ENCODE data around the gene ARHGAP6. TPM values are rescaled to one million over a fixed set of nuclear protein-coding genes. Genes with fewer than 3 reads are reported as not detected.

The ARHGAP6 gene
- not detected in 2 replicates for total RNA-seq

- intact Hi-C loops (cut with micrococcal nuclease), result no loop called here
Observed at GRCh38 chrX:11665168-11666111, at the start of gene ARHGAP6. Gene ARHGAP6, minus strand, starts transcription at chrX:11665920. Its CDS starts 1,092 bp downstream, at chrX:11664828.

DNA sequence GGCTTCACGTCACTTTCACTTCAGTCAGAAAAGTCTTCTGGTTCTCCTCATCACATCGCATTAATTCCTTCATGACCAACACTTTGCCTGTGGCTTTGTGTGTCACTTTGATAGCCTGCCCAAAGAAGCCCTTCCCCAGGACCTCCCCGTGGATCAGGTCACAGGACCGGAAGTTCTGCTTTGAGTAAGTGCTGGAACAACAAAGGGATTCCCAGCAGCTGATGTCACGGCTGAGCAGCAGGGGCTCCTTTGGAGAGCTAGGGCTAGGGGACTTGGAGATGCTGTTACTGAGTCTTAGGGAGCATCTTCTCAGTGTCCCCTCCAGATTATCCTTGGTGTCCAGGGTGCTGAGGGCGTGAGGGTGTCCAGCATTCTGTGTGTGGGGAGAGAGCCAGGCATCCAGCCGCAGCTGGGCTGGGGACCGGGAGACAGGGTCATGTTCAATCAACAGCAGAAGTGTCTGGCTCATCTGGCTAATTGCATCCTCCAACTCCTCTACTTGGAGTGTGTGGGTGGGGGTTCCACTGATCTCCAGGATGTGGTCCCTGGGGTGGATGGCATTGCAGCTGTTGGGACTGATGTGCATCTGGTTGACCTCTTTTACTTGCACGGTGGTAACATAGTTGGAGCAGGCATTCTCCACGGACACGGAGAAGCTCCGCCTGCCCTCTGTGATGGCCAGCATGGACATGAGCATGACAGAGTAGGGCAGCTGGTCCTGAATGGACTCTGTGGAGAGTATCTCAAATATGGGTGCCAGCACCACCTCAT, 39.2 kb upstream of the ARHGAP6 start:
- intact Hi-C loops (cut with micrococcal nuclease), result no loop called here

- intact Hi-C loops (cut with micrococcal nuclease), result no loop called here
Observed at GRCh38 chrX:11703855-11704254, 38.1 kb upstream of the ARHGAP6 start.

- intact Hi-C loops (cut with micrococcal nuclease), result no loop called here
Observed at GRCh38 chrX:11702965-11703631, 37.4 kb upstream of the ARHGAP6 start.

DNA sequence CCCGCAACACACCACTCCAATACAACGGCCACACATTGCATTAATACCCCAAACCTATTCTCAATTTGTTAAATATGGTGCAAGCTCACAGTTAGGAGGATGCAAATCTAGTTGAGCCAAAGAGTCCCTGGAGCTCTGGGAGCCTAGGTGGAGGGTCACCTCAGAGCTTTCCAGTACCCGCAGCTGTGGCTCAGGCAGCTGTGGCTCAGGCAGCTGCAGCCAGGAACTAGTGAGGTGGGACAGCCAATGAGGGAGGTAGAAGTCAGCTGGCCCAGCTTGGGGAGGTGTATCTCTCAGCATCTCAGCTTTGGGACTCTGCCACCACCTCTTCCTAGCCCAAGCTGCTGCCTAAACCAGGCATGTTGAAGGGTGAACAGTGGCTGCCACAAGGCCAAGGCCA, 36.7 kb upstream of the ARHGAP6 start:
- intact Hi-C loops (cut with micrococcal nuclease), result no loop called here

DNA sequence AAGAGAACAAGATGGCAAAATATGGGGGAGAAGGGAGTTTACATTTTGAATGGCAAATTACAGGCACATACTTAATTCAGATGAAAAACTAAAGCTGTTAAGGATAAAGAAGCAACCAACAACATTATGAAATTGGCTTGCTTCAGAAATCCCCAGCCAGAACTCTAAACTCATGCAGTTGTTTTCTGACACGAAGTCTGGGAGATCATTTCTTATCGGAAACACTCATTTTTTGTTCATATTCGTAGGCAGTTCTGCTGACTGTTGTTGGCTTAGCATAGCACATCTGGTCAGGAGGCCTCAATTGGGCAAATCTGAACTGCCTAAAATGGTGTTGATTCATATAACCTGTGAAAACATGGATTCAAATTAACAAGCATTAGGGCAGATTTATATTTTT, 33.0 kb upstream of the ARHGAP6 start:
- intact Hi-C loops (cut with micrococcal nuclease), result no loop called here

GRCh38 chrX:11688201-11688600, 22.5 kb upstream of the ARHGAP6 start:
- intact Hi-C loops (cut with micrococcal nuclease), result no loop called here

GRCh38 chrX:11687157-11687556, 21.4 kb upstream of the ARHGAP6 start:
- intact Hi-C loops (cut with micrococcal nuclease), result no loop called here

DNA sequence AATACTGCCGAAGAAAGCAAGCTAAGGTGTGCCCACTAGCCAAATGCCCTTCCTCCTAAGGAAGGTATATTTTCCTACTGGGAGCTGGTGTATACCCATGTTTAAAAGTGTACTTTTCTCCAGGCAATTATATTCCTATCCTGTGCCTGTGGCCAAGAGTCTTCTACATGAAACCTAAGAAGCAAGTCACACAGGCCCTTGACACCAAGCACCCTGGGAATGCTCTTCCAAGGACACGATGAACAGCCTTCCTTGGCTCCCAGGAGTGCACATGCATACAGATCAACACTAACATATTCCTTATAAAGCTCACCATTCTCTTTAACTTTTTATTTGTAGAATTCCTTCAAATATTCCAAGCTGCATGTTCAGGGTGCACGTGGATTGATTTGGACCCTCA, 17.3 kb upstream of the ARHGAP6 start:
- intact Hi-C loops (cut with micrococcal nuclease), result no loop called here

DNA sequence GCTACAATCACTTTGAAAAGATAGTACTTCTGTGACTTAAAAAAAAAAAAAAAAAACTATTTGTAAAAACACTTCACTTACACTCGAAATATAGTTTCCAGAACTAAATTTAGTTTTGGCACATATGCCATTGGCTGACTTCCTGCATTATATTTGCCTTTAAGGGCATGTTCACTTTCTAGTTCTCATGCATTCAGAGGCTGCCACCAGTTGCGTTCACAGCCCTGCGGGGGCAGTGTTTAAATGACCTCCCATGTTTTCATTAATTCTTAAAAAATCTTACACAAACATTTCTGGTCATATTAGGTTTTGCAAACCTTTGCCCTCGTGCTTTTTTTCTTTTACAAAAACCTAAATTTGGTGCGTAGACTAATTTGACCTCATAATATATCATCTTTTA, 12.4 kb upstream of the ARHGAP6 start:
- intact Hi-C loops (cut with micrococcal nuclease), result no loop called here

DNA sequence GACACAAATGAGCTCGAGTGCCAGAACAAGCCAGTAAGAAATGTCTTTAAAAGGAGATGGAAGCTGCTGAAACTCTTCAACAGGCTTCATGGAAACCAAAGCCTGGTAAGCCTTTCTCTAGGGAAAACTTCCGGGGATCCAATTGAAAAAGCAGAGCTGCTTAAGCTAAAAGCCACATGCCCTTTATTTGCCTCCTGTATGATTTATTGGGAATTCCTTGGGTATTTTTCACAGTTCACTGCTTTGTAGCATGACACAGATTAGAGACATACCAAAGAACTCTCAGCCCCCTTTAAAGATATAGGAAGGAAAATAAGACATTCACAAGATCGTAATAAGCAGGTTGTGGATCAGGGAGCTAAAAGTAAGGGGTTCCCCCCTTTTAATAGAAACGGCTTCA, 6.5 kb upstream of the ARHGAP6 start:
- intact Hi-C loops (cut with micrococcal nuclease), result no loop called here

DNA sequence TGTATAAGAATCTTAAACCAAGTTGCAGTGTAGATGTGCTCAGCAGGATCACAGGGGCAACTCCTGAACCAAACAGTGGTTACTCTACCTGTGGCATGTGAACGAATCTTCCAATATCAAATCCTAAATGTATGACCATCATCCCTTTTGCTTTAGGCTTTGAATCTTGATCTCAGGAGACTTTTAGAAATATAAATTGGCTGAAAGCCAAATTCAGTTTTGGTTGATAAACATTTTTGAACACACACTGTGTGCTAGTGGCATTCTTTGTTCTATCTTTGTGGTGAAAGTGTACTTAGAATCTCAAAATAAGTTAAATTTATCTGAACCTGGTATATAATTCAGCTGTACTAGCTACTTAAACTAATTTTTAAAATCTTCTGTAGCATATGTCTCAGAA, 4.6 kb upstream of the ARHGAP6 start:
- intact Hi-C loops (cut with micrococcal nuclease), result no loop called here

DNA sequence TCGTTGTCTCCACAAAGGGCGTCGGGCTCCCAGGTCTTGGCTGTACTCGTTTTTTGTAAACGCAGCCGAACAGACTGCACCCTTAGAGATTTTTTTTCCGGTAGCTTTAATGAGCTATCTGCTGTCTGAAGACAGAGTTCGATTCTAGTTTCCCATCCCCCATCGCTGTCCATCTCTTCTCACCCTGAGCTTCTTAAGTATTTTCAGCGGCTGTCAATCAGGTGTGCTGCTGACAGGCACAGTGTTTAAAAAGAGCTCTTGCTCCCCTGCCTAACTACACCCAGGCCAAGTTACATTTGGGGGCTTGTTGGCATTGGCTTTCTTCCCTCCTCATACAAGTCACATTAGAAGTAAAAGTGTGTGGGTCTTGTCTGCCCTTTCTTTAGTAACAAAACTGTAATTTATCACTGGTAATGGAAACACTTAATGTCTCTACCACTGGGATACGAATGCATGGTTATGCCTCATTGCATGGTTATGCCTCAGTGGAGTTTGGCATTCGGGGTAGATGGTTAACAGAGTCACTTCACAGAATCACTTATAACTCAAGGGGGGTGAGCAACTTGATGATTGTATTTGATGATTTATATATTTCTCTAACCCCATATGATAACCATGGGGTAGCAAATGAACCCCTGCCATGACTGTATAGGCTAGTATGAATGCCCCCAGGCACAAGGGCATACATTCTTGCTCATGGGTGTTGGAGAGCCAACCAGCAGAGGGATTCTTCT, 1.4 kb upstream of the ARHGAP6 start:
- intact Hi-C loops (cut with micrococcal nuclease), result no loop called here

DNA sequence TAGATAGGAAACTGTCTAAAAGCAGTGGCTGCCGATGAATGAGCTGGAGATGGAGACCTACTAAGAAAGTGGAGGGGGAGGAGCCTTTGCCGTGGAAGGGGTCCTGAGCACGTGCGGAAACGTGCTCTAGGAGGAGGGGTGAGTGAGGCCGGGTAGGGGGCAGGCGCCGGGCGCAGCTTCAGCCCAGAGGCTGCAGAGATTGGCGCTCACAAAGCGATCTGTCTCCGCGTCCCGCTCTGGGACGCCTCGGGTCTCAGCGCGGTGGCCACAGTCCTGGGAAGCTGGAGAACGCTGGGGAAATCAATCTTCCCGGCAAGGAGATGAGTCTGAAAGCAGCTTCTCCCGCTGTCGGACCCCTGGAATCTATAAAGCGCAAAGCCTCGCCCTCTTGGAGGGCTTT, 444 bp upstream of the ARHGAP6 start:
- intact Hi-C loops (cut with micrococcal nuclease), result no loop called here

DNA sequence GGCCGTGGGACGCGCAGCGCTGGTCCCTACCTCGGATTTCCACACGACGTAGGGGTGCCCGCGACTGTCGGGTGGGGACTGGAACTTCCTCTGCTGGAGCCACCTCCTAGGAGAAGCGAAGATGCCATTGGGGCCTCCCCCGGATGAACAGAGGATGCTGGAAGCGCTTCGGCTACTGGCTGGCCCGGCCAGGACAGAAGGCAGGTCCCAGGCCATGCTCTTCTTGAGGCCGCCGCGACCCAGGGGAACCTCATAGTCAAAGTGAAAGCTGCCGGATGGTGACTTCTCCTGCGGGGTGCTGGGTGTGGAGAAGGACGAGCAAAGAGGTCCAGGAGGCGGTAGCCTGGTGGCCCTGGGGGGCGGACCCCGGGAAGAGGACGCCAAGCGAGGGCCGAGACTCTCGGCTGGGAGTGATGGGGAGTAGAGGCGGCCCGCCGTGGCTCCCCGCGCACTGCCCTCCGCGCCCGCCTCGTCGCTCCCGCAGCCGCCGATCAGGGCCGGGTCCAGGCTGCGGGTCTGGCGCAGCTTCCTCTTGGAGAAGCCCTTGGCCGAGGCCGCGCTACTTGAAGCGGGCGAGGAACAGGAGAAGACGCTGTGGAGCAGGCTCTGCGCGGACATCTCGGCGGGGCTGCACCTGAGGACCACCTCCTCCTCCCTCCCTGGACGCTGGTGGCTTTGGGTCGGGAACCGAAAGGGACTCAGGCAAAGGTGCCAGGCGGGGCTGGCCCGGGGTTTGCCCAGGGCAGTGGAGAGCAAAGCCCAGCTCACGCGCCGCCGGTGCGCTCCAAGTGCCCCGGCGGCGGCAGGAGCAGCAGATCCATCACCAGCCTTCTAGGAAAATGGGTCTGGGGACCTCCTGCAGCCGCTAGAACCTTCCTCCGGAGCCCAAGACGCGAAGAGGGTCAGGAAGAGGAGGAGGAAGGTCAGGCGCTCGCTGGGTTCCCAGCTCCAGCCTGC, 1.2 kb downstream of the ARHGAP6 start:
- intact Hi-C loops (cut with micrococcal nuclease), result no loop called here

DNA sequence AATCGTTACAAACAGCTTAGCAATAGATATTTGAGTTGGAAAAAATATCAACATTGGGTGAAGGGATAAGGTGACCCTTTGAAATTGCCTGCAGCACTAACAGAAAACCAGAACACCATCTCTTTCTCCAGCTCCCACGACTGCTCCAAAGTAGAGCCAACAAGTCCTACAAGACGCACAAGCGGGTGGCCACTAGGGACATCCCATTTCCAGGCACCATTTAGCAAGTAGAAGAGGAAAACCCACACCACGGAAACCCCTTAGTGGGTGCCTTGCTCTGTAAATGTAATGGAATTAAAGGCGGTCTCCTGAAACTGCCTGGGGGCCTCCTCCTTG, 1.9 kb downstream of the ARHGAP6 start:
- intact Hi-C loops (cut with micrococcal nuclease), result no loop called here

- intact Hi-C loops (cut with micrococcal nuclease), result no loop called here
Observed at GRCh38 chrX:11655282-11656015, 10.3 kb downstream of the ARHGAP6 start.

DNA sequence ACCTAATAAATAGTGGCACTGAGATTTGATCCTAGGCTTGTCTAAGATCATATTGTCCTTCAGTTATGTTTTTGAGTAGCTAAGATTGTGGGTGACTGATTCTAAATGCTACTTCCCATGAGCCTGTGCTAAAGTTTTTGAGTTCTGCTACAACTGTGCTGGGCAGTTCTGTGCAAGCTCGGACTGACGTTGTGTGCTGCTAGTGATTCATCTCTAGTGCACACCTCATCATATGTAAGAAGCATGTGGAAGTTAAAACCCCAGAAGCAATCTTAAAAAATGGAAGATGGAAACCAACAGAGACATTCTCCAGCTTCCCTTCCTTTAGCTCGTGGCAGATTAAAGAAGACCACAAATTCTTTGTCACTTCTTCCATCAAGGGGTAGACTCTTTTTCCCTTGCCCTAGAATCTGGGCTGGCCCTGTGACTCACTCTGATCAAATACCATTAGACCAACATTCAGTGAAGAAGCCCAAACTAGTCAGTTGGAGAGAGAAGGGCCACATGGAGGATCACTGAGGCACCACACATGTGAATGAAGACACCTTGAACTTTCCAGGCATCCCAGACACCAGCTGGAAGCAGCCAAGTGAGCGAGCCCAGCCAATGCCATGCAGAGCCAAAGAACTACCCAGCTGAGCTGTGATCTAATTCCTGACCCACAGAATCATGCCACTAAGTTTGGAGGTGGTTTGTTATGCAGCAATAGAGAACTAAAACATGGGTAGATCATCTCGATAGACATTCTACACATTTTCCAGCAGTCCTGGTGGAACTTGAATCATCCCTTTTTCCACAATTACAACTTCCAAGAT, 16.8 kb downstream of the ARHGAP6 start:
- intact Hi-C loops (cut with micrococcal nuclease), result no loop called here

DNA sequence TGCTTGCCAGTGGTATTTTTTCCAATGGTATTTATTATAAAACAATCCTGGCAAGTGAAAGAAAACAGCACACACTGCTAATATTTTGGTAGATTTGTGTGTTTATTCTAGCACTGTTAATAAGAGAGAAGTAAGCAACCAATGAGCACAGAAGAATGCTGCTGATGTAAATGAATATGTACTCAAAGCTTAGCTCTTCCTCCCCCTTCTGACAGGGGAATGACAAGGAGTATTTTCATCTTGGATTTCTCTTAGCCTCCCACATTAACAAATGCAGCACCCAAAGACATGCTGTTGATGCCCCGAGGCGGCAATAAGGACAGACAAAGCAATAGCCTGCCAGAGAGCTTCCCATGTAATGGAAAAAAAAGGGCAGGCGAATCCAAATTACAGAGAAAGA, 18.6 kb downstream of the ARHGAP6 start:
- intact Hi-C loops (cut with micrococcal nuclease), result no loop called here
